ENCODE data around the gene MLLT10.
A peak's percentile ranks its signal among the peaks of the same experiment; 100 is the strongest.
"Not testable (repeated sequence)": the region's sequence is repeated elsewhere in the genome, so short reads cannot be mapped to it uniquely, and the experiment has no call there.

The MLLT10 gene

DNA sequence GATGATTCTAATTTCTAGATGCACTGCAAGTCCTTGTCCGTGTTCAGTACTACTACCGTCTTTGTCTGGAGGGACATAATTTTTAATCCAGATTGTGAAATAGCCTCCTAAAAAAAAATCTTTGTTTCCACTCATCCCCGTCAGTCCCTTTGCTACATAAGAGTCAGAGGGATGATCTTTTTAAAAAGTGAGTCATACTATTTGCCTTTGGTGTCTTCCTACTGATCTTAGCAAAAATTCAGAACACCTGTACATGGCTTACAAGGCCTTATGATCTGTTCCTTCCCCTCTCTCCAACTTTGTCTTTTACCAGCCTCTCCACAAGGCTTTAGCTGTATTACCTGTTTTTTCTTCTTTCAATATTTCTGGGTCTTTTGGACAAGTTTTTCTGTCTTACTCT is 173.5 kb downstream of the MLLT10 start:
- DNase-seq, result no peak

DNA sequence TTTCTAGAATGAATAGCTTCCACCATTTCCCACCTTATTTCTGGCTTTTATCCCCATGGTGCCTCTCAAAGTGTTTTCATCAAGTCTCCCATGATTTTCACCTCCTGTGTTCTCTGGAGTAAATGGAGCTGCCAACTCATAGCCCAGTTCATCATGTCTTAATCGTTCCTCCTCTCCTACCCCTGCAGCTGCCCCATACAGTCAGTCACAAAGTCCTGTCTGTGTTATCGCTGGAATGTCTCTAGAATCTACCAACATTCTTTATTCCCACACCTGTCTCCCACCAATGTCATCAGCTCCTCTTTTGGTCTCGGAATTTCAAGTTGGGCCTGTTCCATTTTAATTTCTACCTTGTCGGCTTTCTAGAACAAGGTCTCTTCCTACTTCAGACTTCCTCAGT is 178.9 kb downstream of the MLLT10 start:
- no peak for DNase-seq

DNA sequence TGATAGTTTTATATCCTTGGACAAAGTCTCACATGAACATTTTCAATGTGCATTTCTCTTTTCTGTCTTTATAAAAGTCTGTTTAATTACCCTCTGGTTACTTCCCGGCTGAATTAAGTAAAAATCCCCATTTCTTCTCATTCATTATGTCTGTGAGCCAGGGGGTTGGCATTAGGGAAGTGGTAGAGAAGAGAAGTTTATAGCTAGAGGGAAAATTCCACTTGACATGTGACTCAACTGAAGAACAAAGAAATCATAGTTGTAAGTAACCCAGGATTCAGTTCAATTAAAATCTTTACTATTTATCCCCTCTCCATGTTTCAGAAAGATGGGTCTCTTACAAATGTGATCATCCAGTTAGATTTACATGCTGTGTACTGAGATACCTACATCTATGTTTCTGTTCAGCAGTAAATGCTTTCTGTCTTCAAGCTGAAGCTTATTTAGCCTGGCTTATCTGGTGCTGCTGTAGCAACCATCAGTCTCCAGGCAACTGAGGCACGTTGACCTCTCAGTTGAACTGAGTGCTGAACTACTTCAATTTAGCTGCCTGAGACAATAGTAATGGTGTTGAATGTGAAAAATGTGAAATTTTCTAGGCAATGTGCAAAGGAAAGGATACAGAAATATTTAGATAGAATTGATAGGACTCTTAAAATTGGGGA is 181.6 kb downstream of the MLLT10 start:
- DNase-seq, result no peak

DNA sequence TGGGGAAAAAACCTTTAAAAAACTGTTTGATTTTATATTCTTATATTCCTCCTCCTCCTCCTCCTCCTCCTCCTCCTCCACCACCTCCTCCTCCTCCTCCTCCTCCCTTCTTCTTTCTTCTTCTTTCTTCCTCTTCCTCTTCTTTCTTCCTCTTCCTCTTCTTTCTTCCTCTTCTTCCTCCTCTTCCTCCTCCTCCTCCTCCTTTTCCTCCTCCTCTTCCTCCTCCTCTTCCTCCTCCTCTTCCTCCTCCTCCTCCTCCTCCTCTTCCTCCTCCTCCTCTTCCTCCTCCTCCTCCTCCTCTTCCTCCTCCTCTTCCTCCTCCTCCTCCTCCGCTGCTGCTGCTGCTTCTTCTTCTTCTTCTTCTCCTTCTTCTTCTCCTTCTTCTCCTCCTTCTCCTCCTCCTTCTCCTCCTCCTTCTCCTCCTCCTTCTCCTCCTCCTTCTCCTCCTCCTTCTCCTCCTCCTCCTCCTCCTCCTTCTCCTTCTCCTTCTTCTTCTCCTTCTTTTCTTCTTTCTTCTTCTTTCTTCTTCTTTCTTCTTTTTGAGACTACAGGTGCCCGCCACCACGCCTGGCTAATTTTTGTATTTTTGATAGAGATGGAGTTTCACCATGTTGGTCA is 183.5 kb downstream of the MLLT10 start:
- DNase-seq, result not testable (repeated sequence)

DNA sequence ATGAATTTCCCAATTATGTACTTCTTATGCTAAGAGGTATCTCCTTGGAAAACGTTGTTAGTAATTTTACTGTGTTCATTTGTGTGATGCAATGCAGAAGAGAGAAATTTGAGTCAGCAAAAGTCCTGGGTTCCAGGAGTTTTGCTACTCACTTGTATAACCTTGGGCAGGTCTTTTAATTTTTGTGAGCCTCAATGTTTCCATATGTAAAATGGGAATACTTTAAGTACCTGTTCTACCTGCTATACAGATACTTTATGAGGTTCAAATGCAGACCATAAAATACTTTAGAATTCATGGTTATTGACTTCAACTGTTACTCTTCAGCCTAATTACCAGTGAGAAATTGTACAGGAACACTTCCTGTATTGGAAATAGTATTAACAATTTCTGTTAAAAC is 185.5 kb downstream of the MLLT10 start:
- no peak for DNase-seq

DNA sequence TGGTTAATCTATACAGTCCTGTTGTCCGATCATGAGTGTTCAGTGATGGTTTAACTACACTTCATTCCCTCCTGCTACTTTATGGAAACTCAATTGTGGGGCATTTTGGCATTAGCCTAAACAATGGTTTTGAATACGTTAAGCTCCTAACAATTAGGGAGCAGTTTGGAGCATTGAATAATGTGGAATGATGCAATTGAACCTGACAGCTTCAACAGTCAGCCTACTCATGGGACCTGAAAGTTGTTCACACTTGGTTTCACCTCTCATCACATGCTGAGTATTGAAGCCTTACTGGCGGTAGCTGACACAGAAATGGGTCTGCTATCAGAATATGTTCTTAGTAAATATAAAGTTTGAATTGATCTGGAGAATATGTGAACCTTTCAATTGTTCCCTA is 186.1 kb downstream of the MLLT10 start:
- DNase-seq, result no peak

DNA sequence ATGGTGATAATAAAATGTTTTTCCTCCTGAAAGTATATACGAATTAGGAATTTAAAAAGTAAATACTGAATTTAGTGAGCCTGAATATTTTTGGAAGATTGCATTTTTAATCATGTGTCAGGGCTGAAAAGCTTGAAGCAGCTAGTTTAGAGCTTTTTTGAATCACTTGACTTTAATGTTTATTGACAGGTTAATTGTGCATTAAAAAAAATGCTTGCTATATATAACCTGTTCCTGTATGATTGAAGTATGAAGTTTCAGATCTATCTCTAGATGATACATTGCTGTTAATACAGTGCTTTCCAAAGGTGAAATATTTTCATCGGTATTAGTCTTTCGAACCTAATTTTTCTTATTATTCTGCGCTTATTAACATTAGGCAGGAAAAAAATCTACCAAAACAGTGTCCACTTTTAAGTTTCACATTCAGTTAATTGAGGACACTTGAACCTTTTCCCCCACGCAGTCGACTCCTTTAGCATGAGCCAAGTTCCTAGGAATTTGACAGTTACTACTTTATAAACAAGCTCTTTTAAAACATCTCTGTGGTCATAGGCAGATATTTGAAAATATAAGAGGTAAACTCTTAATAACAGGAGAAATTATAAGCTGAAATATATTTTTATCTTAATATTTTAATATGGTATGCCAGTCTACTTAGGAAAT is 187.1 kb downstream of the MLLT10 start:
- no peak for DNase-seq

DNA sequence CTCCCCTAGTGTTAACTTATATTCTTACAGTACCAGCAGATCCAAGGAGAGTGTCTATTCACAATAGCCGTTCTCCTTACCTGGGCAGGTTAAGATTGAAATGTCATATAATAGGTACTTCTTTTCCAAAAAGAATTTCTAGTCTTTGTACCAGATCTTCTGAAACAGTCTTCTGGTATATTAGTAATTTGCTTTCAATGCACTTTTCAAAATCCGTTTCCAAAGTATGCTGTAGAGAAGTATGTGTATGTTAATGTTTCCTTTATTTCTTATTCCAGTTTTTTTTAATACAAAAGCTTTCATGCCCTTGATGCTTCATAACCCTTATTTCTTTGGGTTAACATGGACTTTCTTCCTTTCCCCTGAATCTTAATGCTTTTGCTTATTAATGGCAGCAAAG is 188.2 kb downstream of the MLLT10 start:
- DNase-seq, result no peak

DNA sequence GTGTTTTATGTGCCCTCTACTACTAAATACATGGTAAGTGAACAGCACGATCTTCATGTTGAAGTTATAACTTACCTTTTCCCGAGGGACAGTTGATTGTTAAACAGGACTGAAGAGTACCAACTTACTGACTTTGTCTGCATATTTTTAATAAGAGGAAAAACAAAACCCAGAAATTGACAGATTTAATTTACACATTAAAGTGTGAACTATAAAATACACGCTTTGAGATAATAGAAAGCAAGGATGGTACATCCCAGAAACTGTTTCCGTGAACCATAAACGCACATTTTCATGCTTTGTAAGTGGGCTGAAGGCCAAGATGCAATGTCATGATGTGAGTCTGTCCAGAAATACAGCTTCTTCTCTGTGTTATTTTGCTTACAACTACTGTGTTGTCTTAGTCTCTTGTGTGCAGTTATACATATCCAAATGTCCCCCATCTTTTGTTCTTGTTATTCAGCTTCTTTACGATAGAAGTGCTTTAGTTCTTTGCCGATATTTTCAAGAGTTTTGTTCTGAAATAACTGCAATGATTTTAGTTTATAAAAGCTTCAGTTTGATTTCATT is 190.1 kb downstream of the MLLT10 start:
- DNase-seq, result no peak

DNA sequence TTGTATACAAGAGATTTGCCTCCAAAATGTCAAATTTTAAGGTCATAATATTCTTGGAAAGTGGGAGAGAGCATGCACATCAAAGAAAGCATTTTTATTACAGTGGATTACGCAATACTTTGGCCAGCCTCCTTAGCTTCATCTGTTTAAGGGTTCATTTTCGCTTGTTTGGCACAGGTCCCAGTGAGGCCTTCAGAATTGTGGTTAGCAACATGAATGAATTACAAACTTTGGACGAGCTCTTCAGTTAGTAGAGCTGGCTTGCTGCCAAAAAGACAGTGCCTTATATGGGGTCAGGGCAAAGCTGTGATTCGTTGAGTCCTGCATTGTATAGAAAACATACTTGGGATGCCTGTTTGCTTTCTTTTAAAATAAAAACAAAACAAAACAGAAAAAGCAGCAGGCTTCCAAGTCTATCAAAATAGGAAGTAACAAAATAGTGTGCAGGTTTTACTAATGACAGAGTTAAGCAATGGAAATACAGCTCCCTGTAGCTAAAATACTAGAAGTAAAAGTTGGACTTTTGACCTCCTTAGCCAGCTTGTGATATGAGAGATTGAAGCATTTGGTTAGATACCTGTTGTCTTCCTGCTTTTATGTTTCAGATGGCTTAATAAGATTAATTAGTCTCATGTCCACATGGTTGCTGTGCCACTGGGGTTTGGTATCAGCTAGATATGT is 190.8 kb downstream of the MLLT10 start:
- peak; percentile 61 for DNase-seq

DNA sequence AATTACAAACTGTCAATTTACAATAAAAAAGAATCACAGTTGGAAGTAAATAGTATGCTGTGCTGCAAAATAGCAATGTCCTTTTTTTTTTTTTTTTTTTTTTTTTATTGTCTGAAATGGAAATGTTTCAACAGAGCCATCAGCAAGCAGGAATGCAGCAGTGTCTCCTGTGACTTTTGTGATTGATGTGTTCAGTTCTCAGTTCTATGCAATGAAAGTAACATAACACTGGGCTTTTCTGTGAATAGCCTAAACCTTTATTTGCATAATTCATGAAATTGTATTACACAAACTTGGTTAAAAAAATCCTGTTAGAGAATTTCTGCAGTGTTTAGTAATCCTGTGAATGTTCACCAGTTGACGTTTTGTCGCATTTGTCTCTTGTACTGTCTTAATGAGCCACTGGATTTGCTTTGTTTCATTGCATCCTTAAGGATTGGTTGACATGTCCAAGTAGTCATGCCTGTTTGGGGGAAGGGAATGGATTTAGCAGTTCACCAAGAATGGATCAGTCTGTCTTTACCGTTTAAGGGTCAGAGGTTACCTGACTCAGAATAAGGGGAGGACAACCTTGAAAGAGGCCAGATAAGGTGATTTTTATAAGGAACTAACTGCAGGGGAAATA is 192.7 kb downstream of the MLLT10 start:
- DNase-seq, result no peak

DNA sequence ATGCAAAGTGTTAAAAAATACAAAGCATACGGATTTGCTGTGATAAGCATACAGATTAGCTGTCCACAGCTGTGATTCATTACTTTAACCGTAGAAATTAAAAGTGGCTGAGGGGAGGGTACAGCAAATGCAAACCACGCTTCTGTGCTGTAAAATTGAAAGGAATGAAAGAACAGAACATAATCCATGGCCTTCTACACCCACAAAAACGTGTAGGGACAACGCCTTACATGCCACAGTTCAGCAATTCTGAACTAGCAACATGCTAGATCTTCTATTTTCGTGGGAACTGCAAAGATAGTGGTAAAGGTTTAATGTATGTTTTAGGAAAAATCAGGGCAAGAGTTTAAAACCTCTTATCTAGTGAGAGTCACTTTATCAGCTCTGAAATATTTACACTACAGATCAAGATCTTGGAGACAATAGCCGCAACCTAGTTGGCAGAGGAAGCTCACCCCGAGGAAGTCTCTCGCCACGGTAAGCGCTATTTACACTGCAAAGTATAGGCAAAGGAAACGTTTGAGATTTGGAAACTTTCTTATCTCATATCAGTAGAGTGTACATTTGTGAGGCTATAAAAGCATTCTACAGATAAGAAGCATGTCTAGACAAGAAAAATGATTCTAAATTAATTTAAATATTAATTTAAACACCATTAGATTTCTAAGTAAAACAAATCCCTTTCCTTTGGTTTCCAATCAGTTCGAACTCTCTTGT is 193.6 kb downstream of the MLLT10 start:
- DNase-seq, result no peak

DNA sequence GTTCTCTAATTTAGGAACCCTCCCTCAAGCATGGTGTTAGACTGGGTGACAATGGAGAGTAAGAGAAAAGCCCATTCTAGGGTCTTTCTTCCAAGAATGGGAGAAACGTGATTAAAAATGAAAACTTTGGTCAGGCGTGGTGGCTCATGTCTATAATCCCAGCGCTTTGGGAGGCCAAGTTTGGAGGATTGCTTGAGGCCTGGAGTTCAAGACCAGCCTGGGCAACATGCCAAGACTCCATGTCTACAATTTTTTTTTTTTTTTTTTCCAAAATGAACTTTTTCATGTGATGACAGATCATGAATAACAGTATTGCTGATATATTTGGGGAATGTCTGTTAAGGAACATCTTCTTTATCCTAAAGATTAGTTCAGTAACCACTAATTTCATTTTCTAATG is 194.6 kb downstream of the MLLT10 start:
- no peak for DNase-seq

DNA sequence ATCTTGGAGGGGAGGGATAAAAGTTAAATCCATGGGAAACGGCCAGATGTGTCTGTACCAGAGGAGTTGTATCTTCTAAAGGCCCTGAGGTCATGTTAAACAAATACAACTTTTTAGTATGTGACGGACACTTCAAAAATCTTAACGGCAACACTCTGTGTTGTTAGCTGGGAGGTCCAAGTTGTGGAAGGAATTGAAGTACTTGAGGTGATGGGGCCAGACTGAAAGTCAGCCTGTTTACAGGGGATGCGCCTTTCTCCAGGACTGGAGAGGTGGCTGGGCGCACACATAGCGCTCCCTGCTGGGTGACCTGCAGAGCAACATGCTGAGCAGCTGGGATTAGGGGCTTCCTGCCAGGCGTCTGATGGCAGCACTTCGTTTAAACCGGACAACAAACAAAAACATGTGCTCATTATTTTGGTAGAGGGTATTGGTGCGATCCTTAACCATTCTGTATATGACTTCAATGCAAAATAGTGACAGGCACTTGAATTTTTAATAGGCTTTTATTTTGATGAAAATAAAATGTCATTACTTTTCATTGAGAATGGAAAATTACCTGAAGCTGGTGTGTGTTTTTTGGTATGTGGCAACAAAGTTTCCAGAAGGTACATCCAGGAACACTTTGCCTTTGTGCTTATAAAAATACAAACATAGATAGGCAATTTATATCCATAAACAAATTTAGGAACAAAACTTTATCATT is 198.2 kb downstream of the MLLT10 start:
- no peak for DNase-seq

DNA sequence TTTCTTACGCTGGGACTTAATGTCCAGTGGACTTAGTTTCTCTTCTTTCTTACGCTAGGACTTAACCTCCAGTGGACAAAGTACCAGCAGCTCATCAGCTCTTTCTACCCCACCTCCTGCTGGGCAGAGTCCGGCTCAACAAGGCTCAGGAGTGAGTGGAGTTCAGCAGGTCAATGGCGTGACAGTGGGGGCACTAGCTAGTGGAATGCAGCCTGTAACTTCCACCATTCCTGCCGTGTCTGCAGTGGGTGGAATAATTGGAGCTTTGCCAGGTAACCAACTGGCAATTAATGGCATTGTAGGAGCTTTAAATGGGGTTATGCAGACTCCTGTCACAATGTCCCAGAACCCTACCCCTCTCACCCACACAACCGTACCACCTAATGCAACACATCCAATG is 199.7 kb downstream of the MLLT10 start:
- DNase-seq, result no peak

DNA sequence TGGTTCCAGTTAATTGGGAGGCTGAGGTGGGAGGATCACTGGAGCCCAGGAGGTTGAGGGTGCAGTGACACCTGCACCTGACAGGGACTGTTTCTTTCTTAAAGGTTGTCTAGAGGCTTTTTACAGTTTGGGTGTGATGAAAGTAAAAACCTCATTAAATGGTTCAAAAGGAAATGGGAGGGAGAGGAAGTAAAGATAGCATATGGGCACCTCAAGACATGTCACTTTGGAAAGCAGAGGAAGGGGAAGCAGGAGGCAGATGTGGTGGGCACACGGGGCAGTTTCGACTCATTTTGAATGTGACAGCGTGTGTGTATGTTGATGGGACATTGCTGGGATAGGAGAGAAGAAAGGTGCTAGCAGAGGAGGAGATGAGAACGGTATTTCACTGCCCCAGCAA is 203.1 kb downstream of the MLLT10 start:
- DNase-seq, result no peak

DNA sequence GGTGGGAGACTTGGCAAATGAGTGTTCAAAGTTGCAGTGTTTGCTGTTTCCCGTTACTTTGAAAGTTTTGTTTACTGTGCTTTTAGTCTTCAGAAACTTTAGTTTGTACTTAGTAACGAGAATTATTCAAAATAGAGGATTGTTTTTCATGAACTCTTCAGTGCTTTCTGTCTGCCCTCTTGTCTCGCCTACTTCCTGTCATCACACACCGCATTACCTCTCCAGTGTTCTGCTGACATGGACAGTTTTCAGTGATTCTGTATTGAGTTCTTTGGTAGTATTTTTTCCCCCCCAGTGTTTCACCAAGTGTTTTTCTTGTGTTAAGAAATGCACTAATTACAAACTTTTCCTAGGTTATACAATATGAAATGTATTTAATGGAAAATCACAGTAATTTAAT is 207.0 kb downstream of the MLLT10 start:
- peak; percentile 22 for DNase-seq

DNA sequence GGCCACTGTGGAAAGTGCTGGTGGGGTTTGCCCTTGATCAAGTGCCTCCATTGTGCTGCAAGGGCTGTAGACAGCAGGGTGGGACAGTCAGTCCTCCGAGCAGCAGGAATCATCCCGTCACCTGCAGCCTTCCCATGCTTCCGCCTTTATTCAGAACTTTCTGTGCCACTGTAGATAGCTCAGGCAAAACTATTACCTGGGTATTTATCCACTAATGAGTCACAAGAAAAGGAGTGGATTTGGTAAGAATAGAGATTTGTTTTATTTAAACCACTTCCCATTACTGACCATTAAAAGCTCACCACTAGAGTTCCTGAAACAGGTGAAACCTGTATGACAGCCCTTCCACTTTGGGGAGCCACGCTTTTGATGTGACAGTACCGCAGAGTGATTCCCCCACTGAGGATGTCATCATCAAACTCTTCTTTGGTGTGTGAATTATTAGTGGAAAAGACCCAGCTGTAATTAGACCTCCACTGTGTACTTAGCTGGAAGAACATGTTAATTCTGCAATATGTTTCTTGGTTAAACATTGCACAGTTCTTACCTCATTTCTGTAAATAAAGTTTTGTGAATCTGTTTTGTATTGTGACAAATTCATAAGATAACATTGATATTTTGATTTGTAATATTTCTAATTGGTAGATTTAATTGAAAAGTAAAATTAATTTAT is 208.8 kb downstream of the MLLT10 start:
- DNase-seq, result no peak

DNA sequence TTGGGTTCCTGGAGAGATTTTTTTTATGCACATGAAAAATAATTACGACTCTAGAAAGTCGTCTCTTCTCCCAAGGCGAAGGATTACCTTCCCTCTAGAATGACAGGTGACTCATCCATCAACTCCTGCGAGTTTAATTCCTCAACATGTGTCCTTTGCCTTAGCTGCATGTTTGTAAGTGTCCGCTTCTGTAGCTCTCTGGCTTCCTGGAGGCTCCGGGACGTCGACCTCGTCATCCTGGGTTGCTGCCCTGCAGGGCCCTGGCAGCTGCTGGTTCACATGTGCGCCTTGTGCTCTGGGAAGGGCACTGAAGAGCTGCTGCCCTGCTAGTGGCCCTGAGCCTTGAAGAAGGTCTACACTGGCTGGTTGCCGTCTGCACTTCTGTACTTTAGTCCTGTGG is 210.2 kb downstream of the MLLT10 start:
- DNase-seq, result no peak

DNA sequence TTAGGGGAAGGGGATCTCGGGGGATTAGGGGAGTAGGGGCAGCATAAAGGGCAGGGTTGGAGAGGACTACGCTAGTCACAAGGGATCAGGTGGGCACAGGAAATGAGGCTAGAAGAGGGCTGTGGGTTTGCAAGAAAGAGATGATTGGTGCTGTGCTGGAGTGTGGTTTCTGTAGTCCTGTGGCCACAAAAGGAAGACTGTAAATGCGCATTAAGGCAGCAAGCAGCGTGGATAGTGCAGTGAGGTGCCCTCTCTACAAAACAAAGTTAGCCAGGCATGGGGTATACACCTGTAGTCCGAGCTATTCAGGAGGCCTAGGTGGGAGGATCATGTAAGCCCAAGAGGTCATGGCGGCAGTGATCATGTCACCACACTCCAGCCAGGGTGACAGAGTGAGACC is 212.1 kb downstream of the MLLT10 start:
- no peak for DNase-seq

DNA sequence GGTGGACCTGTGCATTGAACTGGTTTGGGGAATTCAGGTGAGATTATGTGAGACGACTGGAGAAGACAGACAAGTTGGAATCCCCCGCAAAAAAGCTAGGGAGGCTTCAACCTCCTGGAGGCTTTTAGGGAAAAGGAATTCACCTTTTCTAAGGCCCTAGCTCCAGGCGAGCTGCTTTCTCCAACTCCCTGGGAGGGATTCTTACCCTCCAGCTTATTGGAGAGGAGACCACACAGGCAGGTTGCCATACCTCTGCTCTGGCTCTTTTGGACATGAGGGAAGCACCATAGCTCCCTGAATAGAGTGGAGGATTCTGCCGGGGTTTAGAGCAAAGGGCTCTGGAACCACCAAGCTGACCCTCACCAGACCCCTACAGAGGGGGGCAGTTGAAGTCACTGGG is 213.8 kb downstream of the MLLT10 start:
- DNase-seq, result no peak

All from activated gamma-delta T cell treated with Interleukin-2 at 50 U/mL for 16 hours (primary cell).